ENCODE measurements around the gene LMF1.

The LMF1 gene

GRCh38 chr16:965036-965395 is 5.8 kb downstream of the LMF1 start:
- Histone ChIP-seq H3K4me1 (ENCODE audit: low read length) (peaks cover 4% of the 10 kb centered on the region), H4K20me1 (ENCODE audit: insufficient read depth, low read length) (no peaks in the 10 kb centered on the region), H2AFZ (ENCODE audit: low read depth, low read length) (no peak overlapping the region), H3K36me3 (replicated peaks; ENCODE audit: low read depth, low read length) (peaks cover 8% of the 10 kb centered on the region), H3K9me3 (ENCODE audit: insufficient read depth, low read length) (no peaks in the 10 kb centered on the region), H3K27me3 (ENCODE audit: low read depth, low read length) (no peaks in the 10 kb centered on the region), H3K4me2 (ENCODE audit: low read length) (no peak overlapping the region), H3K79me2 (ENCODE audit: low read length) (peaks cover 7% of the 10 kb centered on the region; the same call in 1 of the 2 replicates), H3K9ac (ENCODE audit: low read length) (no peak overlapping the region), H3K27ac (ENCODE audit: low read length) (no peak overlapping the region), H3K4me3 (ENCODE audit: low read length) (no peak overlapping the region)
- no peak for TF ChIP-seq EZH2phosphoT487 (IDR thresholded peaks at IDR 0.05; ENCODE audit: low read depth)
- TF ChIP-seq, protein P1, sequence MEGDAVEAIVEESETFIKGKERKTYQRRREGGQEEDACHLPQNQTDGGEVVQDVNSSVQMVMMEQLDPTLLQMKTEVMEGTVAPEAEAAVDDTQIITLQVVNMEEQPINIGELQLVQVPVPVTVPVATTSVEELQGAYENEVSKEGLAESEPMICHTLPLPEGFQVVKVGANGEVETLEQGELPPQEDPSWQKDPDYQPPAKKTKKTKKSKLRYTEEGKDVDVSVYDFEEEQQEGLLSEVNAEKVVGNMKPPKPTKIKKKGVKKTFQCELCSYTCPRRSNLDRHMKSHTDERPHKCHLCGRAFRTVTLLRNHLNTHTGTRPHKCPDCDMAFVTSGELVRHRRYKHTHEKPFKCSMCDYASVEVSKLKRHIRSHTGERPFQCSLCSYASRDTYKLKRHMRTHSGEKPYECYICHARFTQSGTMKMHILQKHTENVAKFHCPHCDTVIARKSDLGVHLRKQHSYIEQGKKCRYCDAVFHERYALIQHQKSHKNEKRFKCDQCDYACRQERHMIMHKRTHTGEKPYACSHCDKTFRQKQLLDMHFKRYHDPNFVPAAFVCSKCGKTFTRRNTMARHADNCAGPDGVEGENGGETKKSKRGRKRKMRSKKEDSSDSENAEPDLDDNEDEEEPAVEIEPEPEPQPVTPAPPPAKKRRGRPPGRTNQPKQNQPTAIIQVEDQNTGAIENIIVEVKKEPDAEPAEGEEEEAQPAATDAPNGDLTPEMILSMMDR (IDR thresholded peaks at IDR 0.05; ENCODE audit: low read depth, low read length) = no peak

DNA sequence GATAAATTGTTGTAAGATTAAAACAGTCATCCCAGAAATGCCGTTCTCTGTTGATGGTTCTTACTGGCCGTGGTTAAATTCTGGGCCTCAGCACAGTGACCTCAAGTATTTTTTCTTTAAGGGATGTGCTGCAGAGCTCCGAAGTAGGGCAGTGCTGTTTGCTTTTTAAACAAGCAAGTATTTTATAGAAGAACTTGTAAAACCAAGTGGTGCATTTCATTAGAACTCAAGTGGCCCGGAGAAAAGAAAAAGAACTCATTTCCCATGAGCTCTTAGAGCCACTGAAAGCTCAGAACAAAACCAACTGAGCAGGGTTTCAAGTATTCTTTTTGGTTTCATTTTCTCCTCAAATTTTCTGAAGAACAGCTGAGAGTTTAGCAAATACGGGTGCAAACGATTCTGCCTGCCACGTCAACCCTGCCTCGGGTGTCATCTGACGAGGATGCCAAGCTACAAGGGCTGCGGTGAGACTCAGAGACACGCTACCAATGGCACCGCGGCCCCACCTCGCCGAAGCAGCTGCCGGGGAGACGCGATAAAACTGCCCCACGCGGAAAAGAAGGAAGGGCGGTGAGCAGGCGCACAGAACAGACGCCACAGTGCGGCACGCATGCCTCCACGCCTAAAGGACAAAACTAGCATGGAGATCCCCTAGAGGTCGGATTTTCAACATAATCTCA is 6.3 kb downstream of the LMF1 start:
- Histone ChIP-seq H3K27ac (ENCODE audit: low read length) (no peak overlapping the region), H3K4me3 (ENCODE audit: low read length) (no peak overlapping the region), H3K79me2 (ENCODE audit: low read length) (peaks cover 2% of the 10 kb centered on the region; the same call in 1 of the 2 replicates), H3K9ac (ENCODE audit: low read length) (no peak overlapping the region), H2AFZ (ENCODE audit: low read depth, low read length) (no peak overlapping the region), H3K36me3 (replicated peaks; ENCODE audit: low read depth, low read length) (peaks cover 8% of the 10 kb centered on the region), H4K20me1 (ENCODE audit: insufficient read depth, low read length) (no peaks in the 10 kb centered on the region), H3K4me1 (ENCODE audit: low read length) (no peaks in the 10 kb centered on the region), H3K4me2 (ENCODE audit: low read length) (no peak overlapping the region), H3K9me3 (ENCODE audit: insufficient read depth, low read length) (no peaks in the 10 kb centered on the region), H3K27me3 (ENCODE audit: low read depth, low read length) (no peaks in the 10 kb centered on the region)
- TF ChIP-seq EZH2phosphoT487 (IDR thresholded peaks at IDR 0.05; ENCODE audit: low read depth) = no peak
- TF ChIP-seq, protein P1 (IDR thresholded peaks at IDR 0.05; ENCODE audit: low read depth, low read length) = no peak

DNA sequence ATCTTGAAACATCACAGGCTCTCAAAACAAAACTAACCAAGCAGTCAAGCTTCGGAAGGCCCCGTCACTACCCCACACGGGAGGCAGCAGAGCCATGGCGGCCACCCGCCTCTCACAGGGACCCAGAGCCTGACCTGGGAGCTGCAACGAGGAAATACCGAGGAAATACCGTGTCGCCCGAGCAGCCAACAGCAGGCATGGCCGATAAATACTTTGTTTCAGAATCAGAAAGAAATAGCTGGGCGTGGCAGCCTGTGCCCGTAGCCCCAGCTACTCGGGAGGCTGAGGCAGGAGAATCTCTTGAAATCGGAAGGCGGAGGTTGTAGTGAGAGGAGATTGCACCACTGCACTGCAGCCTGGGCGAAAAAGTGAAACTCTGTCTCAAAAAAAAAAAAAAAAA is 6.9 kb downstream of the LMF1 start:
- H3K4me2 ChIP-seq (ENCODE audit: low read length) = no peak overlapping the region
- H3K27me3 ChIP-seq (ENCODE audit: low read depth, low read length) = no peaks in the 10 kb centered on the region
- H3K9me3 ChIP-seq (ENCODE audit: insufficient read depth, low read length) = no peaks in the 10 kb centered on the region
- no peak overlapping the region for H3K9ac ChIP-seq (ENCODE audit: low read length)
- H3K4me1 ChIP-seq (ENCODE audit: low read length) = no peaks in the 10 kb centered on the region
- H4K20me1 ChIP-seq (ENCODE audit: insufficient read depth, low read length) = no peaks in the 10 kb centered on the region
- no peaks in the 10 kb centered on the region for H3K79me2 ChIP-seq (ENCODE audit: low read length)
- TF ChIP-seq, protein P1 (IDR thresholded peaks at IDR 0.05; ENCODE audit: low read depth, low read length) = no peak
- no peak for TF ChIP-seq EZH2phosphoT487 (IDR thresholded peaks at IDR 0.05; ENCODE audit: low read depth)
- peaks cover 8% of the 10 kb centered on the region for H3K36me3 ChIP-seq (replicated peaks; ENCODE audit: low read depth, low read length)
- H2AFZ ChIP-seq (ENCODE audit: low read depth, low read length) = no peak overlapping the region
- no peak overlapping the region for H3K4me3 ChIP-seq (ENCODE audit: low read length)
- H3K27ac ChIP-seq (ENCODE audit: low read length) = no peak overlapping the region

DNA sequence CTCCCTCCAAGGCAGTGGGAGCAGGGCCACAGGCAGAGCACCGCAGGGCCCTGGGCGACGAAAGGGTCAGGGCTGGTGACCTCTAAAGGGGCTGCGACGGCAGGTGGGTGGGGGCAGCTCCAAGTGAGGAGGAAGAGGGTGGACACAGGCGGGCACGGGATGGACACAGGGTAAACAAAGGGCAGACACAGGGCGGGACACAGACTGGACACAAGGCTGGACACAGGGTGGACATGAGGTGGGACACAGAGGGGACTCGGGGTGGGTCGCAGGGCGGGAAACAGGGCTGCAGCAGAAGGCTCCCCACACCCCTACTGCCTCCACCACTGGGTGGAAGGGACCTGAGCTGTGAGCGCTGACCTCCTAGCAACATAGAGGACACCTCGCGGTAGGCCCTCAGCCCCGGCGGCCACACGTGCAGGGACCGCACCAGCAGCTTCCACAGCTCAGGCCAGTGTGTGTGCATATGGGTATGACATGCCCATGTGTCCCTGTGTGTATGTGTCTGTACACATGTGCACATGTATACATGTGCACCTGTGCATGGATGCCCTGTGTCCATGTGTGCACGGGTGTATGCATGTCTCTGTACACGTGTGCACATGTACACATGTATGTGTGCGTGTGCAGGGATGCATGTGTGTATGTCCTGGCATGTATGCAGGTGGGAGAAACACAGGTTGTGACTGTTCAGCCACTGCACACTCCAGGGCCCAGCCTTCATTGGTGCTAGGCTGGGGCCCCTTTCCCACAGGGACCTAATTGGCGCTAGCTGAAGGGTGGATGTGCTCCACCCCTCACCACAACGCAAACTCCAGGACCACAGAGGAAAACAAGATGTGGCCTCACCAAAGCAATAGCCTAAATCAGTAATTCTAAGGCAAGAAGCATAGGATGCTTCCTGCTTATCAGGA is 7.6 kb downstream of the LMF1 start:
- no peak overlapping the region for H3K4me3 ChIP-seq (ENCODE audit: low read length)
- H3K27me3 ChIP-seq (ENCODE audit: low read depth, low read length) = no peaks in the 10 kb centered on the region

More for the DNA sequence above, 7.6 kb downstream of the LMF1 start:
- Histone ChIP-seq H4K20me1 (ENCODE audit: insufficient read depth, low read length) (no peaks in the 10 kb centered on the region), H2AFZ (ENCODE audit: low read depth, low read length) (no peak overlapping the region), H3K4me1 (ENCODE audit: low read length) (no peaks in the 10 kb centered on the region), H3K4me2 (ENCODE audit: low read length) (no peak overlapping the region), H3K79me2 (ENCODE audit: low read length) (no peaks in the 10 kb centered on the region), H3K36me3 (replicated peaks; ENCODE audit: low read depth, low read length) (peaks cover 8% of the 10 kb centered on the region), H3K27ac (ENCODE audit: low read length) (no peak overlapping the region), H3K9ac (ENCODE audit: low read length) (no peak overlapping the region), H3K9me3 (ENCODE audit: insufficient read depth, low read length) (no peaks in the 10 kb centered on the region)
- TF ChIP-seq, protein P1 (IDR thresholded peaks at IDR 0.05; ENCODE audit: low read depth, low read length) = no peak
- no peak for TF ChIP-seq EZH2phosphoT487 (IDR thresholded peaks at IDR 0.05; ENCODE audit: low read depth)
